ENCODE data around the gene MIA.
"Not testable (repeated sequence)": the region's sequence is repeated elsewhere in the genome, so short reads cannot be mapped to it uniquely, and the experiment has no call there.

Gene MIA

DNA sequence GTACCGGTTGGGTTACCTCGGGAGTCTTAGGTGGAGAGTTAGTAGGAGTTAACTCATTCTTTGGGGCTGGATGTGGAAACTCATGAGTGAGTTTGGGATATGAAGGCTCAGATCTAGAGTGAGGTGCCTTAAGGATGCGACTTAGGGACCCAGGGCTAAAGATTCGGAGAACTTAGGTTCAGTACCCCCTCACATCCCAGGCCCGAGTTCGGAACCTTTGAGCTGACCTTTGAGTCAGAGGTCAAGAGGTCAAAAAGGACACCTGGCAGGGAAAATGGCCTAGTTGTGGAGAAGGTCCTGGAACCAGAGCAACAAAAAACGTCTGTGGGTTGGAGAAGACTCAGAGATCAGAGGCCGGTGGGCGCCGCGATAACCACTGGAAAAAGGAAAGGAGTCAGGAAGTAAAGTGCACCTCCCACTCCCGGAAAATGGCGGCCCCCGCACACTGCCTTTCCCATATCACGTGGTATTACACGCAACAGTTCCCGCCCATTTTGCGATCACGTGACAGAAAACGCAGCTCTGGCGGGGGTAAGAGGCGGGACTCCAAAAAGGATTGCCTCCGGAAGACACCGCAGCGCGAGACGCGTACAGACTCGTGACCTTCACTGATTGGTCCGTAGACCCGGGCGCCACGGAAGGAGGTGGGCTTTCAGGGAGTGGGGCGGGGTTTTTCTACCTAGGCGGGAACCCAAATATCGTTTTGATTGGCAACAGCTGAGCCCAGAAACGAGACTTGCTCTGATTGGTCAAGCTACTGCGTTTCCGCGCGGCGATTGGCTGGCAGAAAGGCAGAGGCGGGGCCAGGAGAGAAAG, 25.1 kb upstream of the MIA start, which contains the start of gene ACTMAP:
Gene ACTMAP (minus strand): TSS at position 420 of the 816 bp plus-strand sequence. CDS start 674 bp downstream, outside the sequence.
- peak; percentile 97 to 99 (median 99) for DNase-seq (ENCODE audit: low read depth in 3 of 3)

DNA sequence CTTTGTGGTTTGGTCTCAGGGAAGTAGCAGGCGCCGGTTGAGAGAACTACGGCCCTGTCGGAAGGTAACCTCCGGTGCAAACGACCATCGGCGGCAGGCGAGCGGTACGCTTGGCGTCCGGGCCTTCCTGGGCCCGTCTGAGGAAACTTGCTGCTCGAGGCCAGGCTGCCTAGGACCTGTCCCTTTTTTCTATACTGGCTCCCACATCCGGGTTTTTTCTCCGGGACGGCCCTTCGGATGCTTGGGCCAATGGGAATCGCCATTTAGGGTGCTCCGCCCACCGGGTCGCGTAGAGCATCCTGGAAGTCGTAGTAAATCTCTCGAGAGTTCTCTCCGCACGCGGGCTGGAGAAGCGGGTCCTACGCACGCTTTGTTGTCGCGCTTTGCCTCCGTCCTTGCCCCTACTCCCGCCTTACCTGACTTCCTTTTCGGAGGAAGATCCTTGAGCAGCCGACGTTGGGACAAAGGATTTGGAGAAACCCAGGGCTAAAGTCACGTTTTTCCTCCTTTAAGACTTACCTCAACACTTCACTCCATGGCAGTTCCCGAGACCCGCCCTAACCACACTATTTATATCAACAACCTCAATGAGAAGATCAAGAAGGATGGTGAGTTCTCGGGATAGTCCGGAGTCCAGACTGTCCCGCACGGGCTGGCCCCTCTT, 24.3 kb upstream of the MIA start, which contains the start of gene SNRPA:
Gene SNRPA (plus strand): TSS at position 330 of the 664 bp plus-strand sequence. CDS start 206 bp downstream, at position 536.
- DNase-seq (ENCODE audit: low read depth in 3 of 3): peak; percentile 90 to 97 (median 94)

- no peak for DNase-seq (ENCODE audit: low read depth in 3 of 3)
Measured at GRCh38 chr19:40752257-40752781, 23.0 kb upstream of the MIA start.

GRCh38 chr19:40754611-40755247, 20.6 kb upstream of the MIA start:
- DNase-seq (ENCODE audit: low read depth in 3 of 3): peak; percentile 42 to 75 (median 57)

DNA sequence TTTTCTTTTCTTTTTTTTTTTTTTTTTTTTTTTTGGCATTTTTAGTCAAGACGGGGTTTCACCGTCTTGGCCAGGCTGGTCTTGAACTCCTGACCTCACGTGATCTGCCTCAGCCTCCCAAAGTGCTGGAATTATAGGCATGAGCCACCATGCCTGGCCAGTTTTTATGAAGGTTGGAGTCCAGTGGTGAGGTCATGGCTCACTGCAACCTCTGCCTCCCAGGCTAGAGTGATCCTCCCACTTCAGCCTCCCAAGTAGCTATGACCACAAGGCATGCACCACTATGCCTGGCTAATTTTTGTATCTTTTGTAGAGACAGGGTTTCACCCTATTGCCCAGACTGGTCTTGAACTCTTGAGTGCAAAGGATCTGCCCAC, 20.1 kb upstream of the MIA start:
- DNase-seq (ENCODE audit: low read depth in 3 of 3): no peak

DNA sequence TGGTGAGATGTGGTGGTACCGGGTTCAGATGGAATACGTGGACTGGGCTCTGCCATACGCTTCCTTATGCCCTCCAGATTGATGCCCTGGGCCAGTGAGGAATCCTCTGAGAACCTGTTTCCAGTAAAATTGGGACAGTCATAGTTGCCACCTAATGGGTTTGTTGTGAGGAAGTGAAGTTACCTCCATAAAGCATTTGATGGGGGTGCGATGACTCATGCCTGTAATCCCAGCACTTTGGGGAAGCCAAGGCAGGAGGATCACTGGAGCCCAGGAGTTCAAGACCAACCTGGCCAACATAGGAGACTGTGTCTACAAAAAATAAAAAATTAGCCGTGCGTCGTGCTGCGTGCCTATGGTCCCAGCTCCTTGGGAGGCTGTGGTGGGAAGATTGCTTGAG, 19.5 kb upstream of the MIA start:
- no peak for DNase-seq (ENCODE audit: low read depth in 3 of 3)

GRCh38 chr19:40756502-40757110, 18.7 kb upstream of the MIA start:
- DNase-seq (ENCODE audit: low read depth in 3 of 3): peak in 1 of 3 experiments; percentile 44

DNA sequence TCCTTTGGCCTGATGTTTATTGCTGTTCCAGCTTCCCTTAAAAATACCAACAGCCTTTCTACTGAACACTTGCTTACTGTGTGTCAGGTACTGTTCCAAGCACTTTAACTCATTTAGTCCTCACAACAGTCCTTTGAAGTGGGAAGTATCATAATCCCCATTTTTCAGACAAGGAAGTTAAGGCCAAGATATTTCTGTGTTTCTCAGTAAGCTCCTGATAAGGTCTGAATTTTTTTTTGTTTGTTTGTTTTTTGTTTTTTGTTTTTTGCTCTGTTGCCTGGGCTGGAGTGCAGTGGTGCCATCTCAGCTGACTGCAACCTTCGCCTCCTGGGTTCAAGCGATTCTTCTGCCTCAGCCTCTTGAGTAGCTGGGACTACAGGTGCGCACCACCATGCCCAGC, 16.8 kb upstream of the MIA start:
- DNase-seq (ENCODE audit: low read depth in 3 of 3): no peak

- no peak for DNase-seq (ENCODE audit: low read depth in 3 of 3)
Measured at GRCh38 chr19:40759352-40759751, 16.0 kb upstream of the MIA start.

DNA sequence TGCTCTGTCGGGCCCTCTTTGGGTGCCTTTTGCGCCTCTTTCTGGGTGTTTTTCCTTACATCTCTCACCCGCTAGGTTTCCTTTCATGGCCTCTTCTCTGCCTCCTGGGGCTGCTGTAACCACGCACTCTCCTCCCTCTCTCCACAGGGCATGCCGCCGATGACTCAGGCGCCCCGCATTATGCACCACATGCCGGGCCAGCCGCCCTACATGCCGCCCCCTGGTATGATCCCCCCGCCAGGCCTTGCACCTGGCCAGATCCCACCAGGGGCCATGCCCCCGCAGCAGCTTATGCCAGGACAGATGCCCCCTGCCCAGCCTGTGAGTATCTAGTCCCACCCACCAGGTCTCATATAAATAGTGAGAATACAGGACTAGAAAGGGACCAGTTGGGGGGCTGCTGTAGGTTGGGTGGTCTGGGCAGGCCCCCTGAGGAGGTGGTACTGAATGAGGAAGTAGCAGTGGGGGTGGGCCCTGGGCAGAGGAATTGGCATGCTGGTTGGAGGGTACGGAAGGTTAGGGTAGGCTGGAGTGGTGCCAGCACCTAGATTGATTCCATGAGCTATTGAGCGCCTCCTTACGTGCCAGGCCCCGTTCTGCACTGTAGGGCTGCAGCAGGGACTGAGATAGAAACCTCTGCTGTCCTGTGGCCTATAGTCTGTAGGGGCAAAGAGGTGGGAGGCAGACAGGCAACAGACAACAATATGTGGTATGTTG, 12.4 kb upstream of the MIA start:
- no peak for DNase-seq (ENCODE audit: low read depth in 3 of 3)

DNA sequence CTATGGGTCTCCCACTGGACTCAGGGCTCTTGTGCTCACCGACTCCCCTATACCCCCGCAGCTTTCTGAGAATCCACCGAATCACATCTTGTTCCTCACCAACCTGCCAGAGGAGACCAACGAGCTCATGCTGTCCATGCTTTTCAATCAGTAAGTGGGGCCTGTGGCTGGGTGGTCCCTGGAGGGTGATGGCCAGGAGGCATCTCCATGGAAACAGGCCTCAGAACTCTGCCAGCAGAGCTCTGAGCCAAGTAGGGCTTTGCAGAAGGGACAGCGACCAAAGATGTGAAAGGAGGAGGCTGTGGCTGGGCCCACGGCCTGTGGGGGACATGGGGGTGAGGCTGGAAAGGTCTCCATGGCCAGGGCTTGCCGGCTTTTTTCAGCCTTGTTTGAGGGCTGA, 11.8 kb upstream of the MIA start:
- DNase-seq (ENCODE audit: low read depth in 3 of 3): no peak

DNA sequence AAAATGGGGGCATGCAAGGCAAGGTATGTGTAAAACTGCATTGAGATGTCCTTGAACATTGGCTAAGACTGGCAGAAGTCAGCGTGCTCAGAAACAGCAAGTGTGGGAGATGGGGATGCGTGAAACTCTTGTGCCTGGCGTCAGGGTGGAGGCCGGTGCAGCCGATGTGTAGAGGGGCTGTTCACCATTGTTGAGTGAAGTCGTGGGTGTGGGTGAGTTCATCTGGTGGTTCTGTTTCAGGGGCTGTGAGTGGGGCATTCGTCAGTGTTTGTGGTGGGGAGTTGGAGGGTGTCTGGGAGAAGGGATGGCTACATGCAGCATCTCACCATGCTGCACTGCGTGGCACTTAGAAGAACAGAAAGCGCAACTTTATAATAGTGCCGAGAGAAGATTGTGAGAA, 11.4 kb upstream of the MIA start:
- no peak for DNase-seq (ENCODE audit: low read depth in 3 of 3)

DNA sequence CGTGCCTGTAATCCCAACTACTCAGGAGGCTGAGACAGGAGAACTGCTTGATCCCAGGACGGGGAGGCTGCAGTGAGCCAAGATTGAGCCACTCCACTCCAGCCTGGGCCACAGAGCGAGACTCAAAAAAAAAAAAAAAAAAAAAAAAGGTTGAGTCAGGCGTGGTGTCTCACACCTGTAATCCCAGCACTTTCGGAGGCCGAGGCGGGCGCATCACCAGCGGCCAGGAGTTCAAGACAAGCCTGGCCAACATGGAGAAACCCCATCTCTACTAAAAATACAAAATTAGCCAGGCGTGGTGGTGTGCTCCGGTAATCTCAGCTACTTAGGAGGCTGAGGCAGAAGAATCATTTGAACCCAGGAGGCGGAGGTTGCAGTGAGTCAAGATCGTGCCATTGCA, 8.9 kb upstream of the MIA start:
- not testable (repeated sequence) for DNase-seq (ENCODE audit: low read depth in 3 of 3)

GRCh38 chr19:40768869-40769268, 6.5 kb upstream of the MIA start:
- no peak for DNase-seq (ENCODE audit: low read depth in 3 of 3)

DNA sequence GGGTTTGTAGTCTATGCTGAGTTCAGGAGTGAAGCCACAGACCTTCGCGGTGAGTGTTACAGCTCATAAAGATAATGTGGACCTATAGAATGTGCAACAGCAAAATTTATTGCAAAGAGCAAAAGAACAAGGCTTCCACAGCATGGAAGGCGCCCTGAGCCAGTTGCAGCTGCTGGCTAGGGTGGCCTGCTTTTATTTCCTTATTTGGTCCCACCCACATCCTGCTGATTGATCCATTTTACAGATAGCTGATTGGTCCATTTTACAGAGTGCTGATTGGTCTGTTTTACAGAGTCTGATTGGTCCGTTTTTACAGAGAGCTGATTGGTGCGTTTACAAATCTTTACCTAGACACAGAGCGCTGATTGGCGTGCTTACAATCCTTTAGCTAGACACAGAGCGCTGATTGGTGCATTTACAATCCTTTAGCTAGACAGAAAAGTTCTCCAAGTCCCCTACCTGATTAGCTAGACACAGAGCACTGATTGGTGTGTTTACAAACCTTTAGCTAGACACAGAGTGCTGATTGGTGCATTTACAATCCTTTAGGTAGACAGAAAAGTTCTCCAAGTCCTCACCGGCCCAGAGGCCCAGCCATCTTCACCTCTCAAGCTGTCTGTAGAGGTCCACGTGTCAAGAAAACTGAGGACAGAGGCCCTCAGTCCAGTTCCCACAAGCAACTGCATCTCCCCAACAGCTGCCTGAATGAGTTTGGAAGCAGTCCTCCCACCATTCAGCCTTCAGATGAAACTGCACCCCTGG, 4.0 kb upstream of the MIA start:
- DNase-seq (ENCODE audit: low read depth in 3 of 3): not testable (repeated sequence)

DNA sequence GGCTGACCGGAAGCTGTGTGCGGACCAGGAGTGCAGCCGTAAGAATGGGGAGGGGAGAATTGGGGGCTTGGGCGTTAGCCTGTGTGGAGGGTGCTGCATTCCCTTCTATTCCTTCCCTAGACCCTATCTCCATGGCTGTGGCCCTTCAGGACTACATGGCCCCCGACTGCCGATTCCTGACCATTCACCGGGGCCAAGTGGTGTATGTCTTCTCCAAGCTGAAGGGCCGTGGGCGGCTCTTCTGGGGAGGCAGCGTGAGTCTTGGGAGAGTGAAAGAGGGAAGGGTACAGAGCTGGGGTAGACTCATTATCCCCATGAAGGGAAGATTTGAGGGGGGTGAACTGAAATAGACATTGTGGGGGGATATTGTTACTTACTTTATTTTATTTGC, 306 bp downstream of the MIA start:
- no peak for DNase-seq (ENCODE audit: low read depth in 3 of 3)

GRCh38 chr19:40776364-40776763, 1.0 kb downstream of the MIA start:
- no peak for DNase-seq (ENCODE audit: low read depth in 3 of 3)

DNA sequence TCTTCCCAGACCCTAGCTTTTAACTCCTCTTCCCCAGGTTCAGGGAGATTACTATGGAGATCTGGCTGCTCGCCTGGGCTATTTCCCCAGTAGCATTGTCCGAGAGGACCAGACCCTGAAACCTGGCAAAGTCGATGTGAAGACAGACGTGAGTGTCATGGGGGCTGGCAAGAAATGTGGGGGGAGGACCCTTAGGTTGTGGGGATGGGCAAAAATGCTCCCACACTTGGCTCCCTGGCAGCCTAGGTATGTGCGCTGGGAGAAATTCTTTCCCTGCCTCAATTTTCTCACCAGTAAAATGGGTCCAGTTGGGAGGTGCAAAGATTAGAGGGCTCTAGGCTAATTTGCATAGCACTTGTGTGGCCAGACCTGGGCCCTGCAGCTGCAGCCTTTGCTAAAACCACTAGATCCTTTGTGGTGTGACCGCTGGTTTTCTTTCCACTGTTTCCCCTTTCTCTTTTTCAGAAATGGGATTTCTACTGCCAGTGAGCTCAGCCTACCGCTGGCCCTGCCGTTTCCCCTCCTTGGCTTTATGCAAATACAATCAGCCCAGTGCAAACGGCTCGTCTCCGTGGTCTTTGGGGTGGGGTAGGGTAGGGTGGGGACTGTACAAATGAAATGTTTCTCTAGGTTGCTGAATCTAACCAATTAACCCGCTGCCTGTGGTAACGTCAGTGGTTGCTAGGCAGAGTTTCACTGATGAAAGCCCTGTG, 1.8 kb downstream of the MIA start:
- peak; percentile 70 to 87 (median 86) for DNase-seq (ENCODE audit: low read depth in 3 of 3)

- DNase-seq (ENCODE audit: low read depth in 3 of 3): no peak
Measured at GRCh38 chr19:40777645-40777936, 2.3 kb downstream of the MIA start.
